H1 (cell line): Measurements from ENCODE around the gene TRIM24. TPM values are rescaled to one million over a fixed set of nuclear protein-coding genes. Genes with fewer than 3 reads are reported as not detected.

ENCODE experiments used
- CTCF ChIA-PET: fragments of 300-600 bp; sonication (Branson Sonifier 250); formaldehyde crosslinking; loops from one replicate; lab custom pipeline; 2021; ENCODE audit not compliant: partially characterized antibody; lab: Charles Lee
- POLR2A ChIA-PET: fragments of 300-600 bp; sonication (Branson Sonifier 250); formaldehyde crosslinking; loops from one replicate; lab custom pipeline; 2021; ENCODE audit warnings: inconsistent platforms; ENCODE audit not compliant: partially characterized antibody; lab: Charles Lee
- DNase-seq, 2 experiments: peaks; one replicate each; pipeline versions ENCODE4 v3.0.0 to v3.0.0-alpha.2; 2010 to 2022; ENCODE audit warnings: low spot score in 2 of 2, low read depth in 1 of 2, mixed read lengths in 1 of 2
- FAIRE-seq: peaks from 2 replicates; lab custom pipeline; 2011; peaks lifted over from hg19 to GRCh38; lab: Jason Lieb, UNC
- H2AFZ ChIP-seq: 2 replicates; pipeline ENCODE4 v1.8.1; 2012; ENCODE audit warnings: low read length, inconsistent platforms
- H2AK5ac ChIP-seq: 2 replicates; pipeline ENCODE4 v1.6.1; 2013; ENCODE audit warnings: low read depth, low read length
- H2BK120ac ChIP-seq: replicated peaks from 2 replicates; pipeline ENCODE3; 2013; ENCODE audit warnings: low read depth, low read length, inconsistent platforms
- H2BK12ac ChIP-seq: 2 replicates; pipeline ENCODE4 v1.6.1; 2013; ENCODE audit warnings: low read depth, low read length
- H2BK15ac ChIP-seq: 2 replicates; pipeline ENCODE4 v1.6.1; 2013; ENCODE audit warnings: low read length
- H2BK20ac ChIP-seq: 2 replicates; pipeline ENCODE4 v1.6.1; 2013; ENCODE audit warnings: low read length
- H2BK5ac ChIP-seq: 2 replicates; pipeline ENCODE4 v1.6.1; 2013; ENCODE audit warnings: low read depth, low read length
- H3K14ac ChIP-seq: 2 replicates; pipeline ENCODE4 v1.6.1; 2013; ENCODE audit warnings: inconsistent platforms; ENCODE audit not compliant: insufficient read length
- H3K18ac ChIP-seq: 2 replicates; pipeline ENCODE4 v1.6.1; 2013; ENCODE audit warnings: low read length; ENCODE audit errors: extremely low read depth
- H3K23ac ChIP-seq: 2 replicates; pipeline ENCODE4 v1.6.1; 2013; ENCODE audit warnings: inconsistent platforms; ENCODE audit not compliant: insufficient read length
- H3K23me2 ChIP-seq: 2 replicates; pipeline ENCODE4 v1.6.1; 2013; ENCODE audit warnings: low read depth, low read length
- H3K27ac ChIP-seq: 2 replicates; pipeline ENCODE4 v1.6.1; 2011; ENCODE audit warnings: low read depth, low read length, inconsistent platforms
- H3K27me3 ChIP-seq, 4 experiments: replicated peaks in 1 of 4; 1 replicate in 1 of 4; 2 replicates in 3 of 4; pipeline versions ENCODE4 v1.6.1 to v1.8.1; 2011 to 2013; ENCODE audit warnings: low read length in 3 of 4, mild to moderate bottlenecking in 3 of 4, inconsistent platforms in 2 of 4, mixed read lengths in 2 of 4, moderate library complexity in 1 of 4; ENCODE audit not compliant: control insufficient read depth in 3 of 4, insufficient read depth in 3 of 4; ENCODE audit errors: extremely low read depth in 1 of 4
- H3K36me3 ChIP-seq, 4 experiments: 2 replicates each; pipeline versions ENCODE4 v1.6.1 to v1.8.1; 2011 to 2013; ENCODE audit warnings: mild to moderate bottlenecking in 4 of 4, low read length in 3 of 4, moderate library complexity in 2 of 4, control low read depth in 1 of 4, inconsistent platforms in 1 of 4; ENCODE audit not compliant: insufficient read depth in 4 of 4, control insufficient read depth in 2 of 4
- H3K4ac ChIP-seq: replicated peaks from 2 replicates; pipeline ENCODE3; 2013; ENCODE audit warnings: low read length, low read depth, mixed read lengths, inconsistent platforms; ENCODE audit not compliant: insufficient read length
- H3K4me1 ChIP-seq, 4 experiments: replicated peaks in 1 of 4; 1 replicate in 1 of 4; 2 replicates in 3 of 4; pipeline versions ENCODE4 v1.6.1 to v1.8.1; 2011 to 2013; ENCODE audit warnings: low read length in 3 of 4, inconsistent platforms in 2 of 4, mixed read lengths in 1 of 4; ENCODE audit not compliant: insufficient read depth in 4 of 4, control insufficient read depth in 3 of 4
- H3K4me2 ChIP-seq, 2 experiments: 2 replicates each; pipeline versions ENCODE4 v1.6.1 to v1.8.1; 2011 to 2013; ENCODE audit warnings: low read depth in 2 of 2, low read length in 2 of 2, control low read depth in 1 of 2, inconsistent platforms in 1 of 2, mild to moderate bottlenecking in 1 of 2; ENCODE audit not compliant: insufficient read depth in 1 of 2
- H3K4me3 ChIP-seq, 4 experiments: fragments of 200-600, 300-600 bp in 1 of 4; sonication (generic), shearing (Covaris generic), sonication (Bioruptor Twin) in 1 of 4; 2 replicates each; pipeline versions ENCODE4 v1.5.1 to v1.8.1; 2011 to 2016; ENCODE audit warnings: low read length in 4 of 4, low read depth in 3 of 4, control low read depth in 2 of 4, inconsistent platforms in 2 of 4, mild to moderate bottlenecking in 2 of 4, mixed read lengths in 1 of 4, moderate library complexity in 1 of 4; ENCODE audit not compliant: insufficient read depth in 2 of 4; ENCODE audit errors: extremely low read depth in 1 of 4
- H3K56ac ChIP-seq: replicated peaks from 2 replicates; pipeline ENCODE3; 2013; ENCODE audit warnings: low read depth, mild to moderate bottlenecking, mixed read lengths, low read length, inconsistent platforms; ENCODE audit not compliant: insufficient read length
- H3K79me1 ChIP-seq: 2 replicates; pipeline ENCODE4 v1.6.1; 2013; ENCODE audit warnings: low read depth, low read length, control low read depth
- H3K79me2 ChIP-seq, 2 experiments: 2 replicates each; pipeline versions ENCODE4 v1.6.1 to v1.8.1; 2012 to 2013; ENCODE audit warnings: low read length in 2 of 2, mild to moderate bottlenecking in 2 of 2, inconsistent platforms in 1 of 2; ENCODE audit not compliant: insufficient read depth in 2 of 2, control insufficient read depth in 1 of 2
- H3K9ac ChIP-seq, 4 experiments: replicated peaks in 1 of 4; 1 replicate in 1 of 4; 2 replicates in 3 of 4; pipeline versions ENCODE4 v1.6.1 to v1.8.1; 2011 to 2013; ENCODE audit warnings: low read depth in 3 of 4, low read length in 3 of 4, control low read depth in 2 of 4, mild to moderate bottlenecking in 2 of 4, moderate library complexity in 2 of 4, inconsistent platforms in 1 of 4; ENCODE audit errors: extremely low read depth in 1 of 4
- H3K9me3 ChIP-seq, 2 experiments: 2 replicates each; pipeline versions ENCODE4 v1.6.1 to v1.8.1; 2012 to 2013; ENCODE audit warnings: mild to moderate bottlenecking in 2 of 2, moderate library complexity in 2 of 2, control low read depth in 1 of 2, inconsistent platforms in 1 of 2, low read depth in 1 of 2, low read length in 1 of 2, mixed read lengths in 1 of 2; ENCODE audit not compliant: insufficient read depth in 2 of 2
- H4K20me1 ChIP-seq, 2 experiments: replicated peaks in 1 of 2; 2 replicates each; pipeline versions ENCODE3 to v1.8.1; 2011 to 2013; ENCODE audit warnings: inconsistent platforms in 2 of 2, low read length in 2 of 2, mild to moderate bottlenecking in 1 of 2; ENCODE audit not compliant: insufficient read depth in 2 of 2, control insufficient read depth in 1 of 2
- H4K5ac ChIP-seq: 2 replicates; pipeline ENCODE4 v1.6.1; 2013; ENCODE audit warnings: low read length, low read depth, mixed read lengths, inconsistent platforms; ENCODE audit not compliant: insufficient read length
- H4K8ac ChIP-seq: 2 replicates; pipeline ENCODE4 v1.8.0; 2013; ENCODE audit warnings: mild to moderate bottlenecking, moderate library complexity, low read length, inconsistent platforms; ENCODE audit not compliant: insufficient read depth; ENCODE audit errors: extremely low read depth
- H4K91ac ChIP-seq: replicated peaks from 2 replicates; pipeline ENCODE3; 2013; ENCODE audit warnings: low read length, mixed read lengths, inconsistent platforms; ENCODE audit not compliant: insufficient read length
- CBX5 ChIP-seq: fragments of 300-800, 300-1000 bp; sonication (generic); IDR thresholded peaks from 2 replicates; pipeline ENCODE4 v1.7.1; 2016; ENCODE audit warnings: antibody characterized with exemption, low read length, low read depth
- EP300 ChIP-seq, 2 experiments: IDR thresholded peaks; 1 replicate in 1 of 2; 2 replicates in 1 of 2; pipeline ENCODE4 v1.6.1; 2011 to 2012; ENCODE audit warnings: low read depth in 2 of 2, low read length in 2 of 2, mild to moderate bottlenecking in 2 of 2, borderline replicate concordance in 1 of 2, inconsistent platforms in 1 of 2, moderate library complexity in 1 of 2
- GTF2F1 ChIP-seq: IDR thresholded peaks from 2 replicates; pipeline ENCODE4 v1.6.1; 2012; ENCODE audit warnings: low read depth, low read length, improper control_type of control experiment, borderline replicate concordance
- HDAC2 ChIP-seq, 2 experiments: fragments of 300-600 bp in 1 of 2; sonication (generic) in 1 of 2; IDR thresholded peaks; 2 replicates each; pipeline ENCODE4 v1.6.1; 2011 to 2012; ENCODE audit warnings: low read depth in 2 of 2, low read length in 2 of 2, mild to moderate bottlenecking in 2 of 2, moderate library complexity in 2 of 2, borderline replicate concordance in 1 of 2, inconsistent platforms in 1 of 2
- NANOG ChIP-seq: IDR thresholded peaks from 2 replicates; pipeline ENCODE4 v1.6.1; 2011; ENCODE audit warnings: low read length, low read depth, mild to moderate bottlenecking, inconsistent platforms; ENCODE audit not compliant: insufficient read depth, poor library complexity, severe bottlenecking
- NRF1 ChIP-seq: IDR thresholded peaks from 2 replicates; pipeline ENCODE4 v1.6.1; 2011; ENCODE audit warnings: mild to moderate bottlenecking, low read depth, low read length, improper control_type of control experiment
- POLR2A ChIP-seq, 2 experiments: IDR thresholded peaks; 1 replicate in 1 of 2; 2 replicates in 1 of 2; pipeline ENCODE4 v1.6.1; 2011; ENCODE audit warnings: low read depth in 2 of 2, low read length in 2 of 2, mild to moderate bottlenecking in 2 of 2; ENCODE audit errors: control extremely low read depth in 1 of 2
- POLR2AphosphoS5 ChIP-seq: IDR thresholded peaks from 2 replicates; pipeline ENCODE4 v1.6.1; 2011; ENCODE audit warnings: low read depth, low read length
- SP2 ChIP-seq: IDR thresholded peaks from 2 replicates; pipeline ENCODE4 v1.6.1; 2012; ENCODE audit warnings: mild to moderate bottlenecking, low read length, inconsistent platforms
- SP4 ChIP-seq: IDR thresholded peaks from 2 replicates; pipeline ENCODE4 v1.6.1; 2012; ENCODE audit warnings: low read length, inconsistent platforms
- TBP ChIP-seq: IDR thresholded peaks from 2 replicates; pipeline ENCODE4 v1.6.1; 2011; ENCODE audit warnings: low read depth, low read length, improper control_type of control experiment
- YY1 ChIP-seq: IDR thresholded peaks from 2 replicates; pipeline ENCODE4 v1.6.1; 2011; ENCODE audit warnings: low read depth, mild to moderate bottlenecking, low read length
- WGBS, 2 experiments: shearing (Covaris generic) in 1 of 2; methylation state at CpG; one replicate each; pipeline versions ENCODE4 v1.1.6 to v1.1.7; 2013 to 2015; ENCODE audit warnings: low lambda C conversion rate in 2 of 2, mixed read lengths in 2 of 2, inconsistent platforms in 1 of 2, low coverage in 1 of 2, missing lambda C conversion rate in 1 of 2; ENCODE audit not compliant: insufficient replicate concordance in 2 of 2, insufficient coverage in 1 of 2, insufficient read length in 1 of 2; ENCODE audit errors: extremely low coverage in 1 of 2, missing lambda C conversion rate in 1 of 2; 5-methylcytosine and 5-hydroxymethylcytosine counted together
- polyA plus RNA-seq, 7 experiments: library from polyadenylated mRNA; depleted of rRNA in 3 of 7; stranded (reverse) in 5 of 7; unstranded in 2 of 7; fragments of >200 nt in 5 of 7; fragments of 200-250 nt in 2 of 7; gene quantifications; 1 replicate in 5 of 7; 2 replicates in 1 of 7; 4 replicates in 1 of 7; pipeline versions ENCODE4 v1.2.1 to v1.2.3, GENCODE V29; 2011 to 2013; ENCODE audit warnings: missing spikeins in 2 of 7, mixed read lengths in 2 of 7
- total RNA-seq: library from RNA; stranded (reverse); fragmentation: NEBNext Ultra II Directional; extraction: Animal tissue kit (Norgen Biotek cat#: 25700); gene quantifications from 2 replicates; pipeline ENCODE4 v1.2.1, GENCODE V29; 2021
- TF ChIP-seq, protein P1 (sequence below): IDR thresholded peaks from 2 replicates; pipeline ENCODE4 v1.6.1; 2012; ENCODE audit warnings: low read length, inconsistent platforms

TRIM24 gene
- total and polyA plus RNA-seq, 2 of the 8 experiments (the other 6 are each of a cell fraction or from before 2014, with no cell fraction given), result 67.6 to 149 TPM

DNA sequence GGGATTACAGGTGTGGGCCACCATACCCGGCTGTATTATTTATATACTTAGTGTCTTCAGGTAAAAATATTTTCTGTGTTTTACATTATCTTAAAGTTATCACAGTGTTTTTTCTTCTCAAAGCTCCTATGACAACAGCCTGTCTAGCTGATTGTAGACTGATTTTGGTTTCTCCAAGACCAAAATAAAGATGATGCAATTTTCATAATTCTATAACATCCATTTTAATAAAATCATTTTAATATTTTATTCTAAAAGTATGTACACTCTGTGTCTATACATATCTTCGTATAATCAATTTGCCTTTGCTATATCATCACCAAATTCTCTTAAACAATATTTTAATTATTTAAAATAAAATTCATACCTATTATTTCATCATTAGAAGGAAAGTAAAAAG is 108.6 kb downstream of the TRIM24 start:
- Histone ChIP-seq H2BK5ac (no peak overlapping the region), H3K4me1 (no peaks in the 10 kb centered on the region), H3K9me3 (peaks cover 22 to 23% of the 10 kb centered on the region in 2 experiments), H3K23ac (no peak overlapping the region), H4K8ac (no peak overlapping the region), H3K79me2 (peaks cover 0 to 25% of the 10 kb centered on the region in 2 experiments; a peak in 2 of 4 replicates), H4K5ac (no peak overlapping the region), H2AK5ac (no peak overlapping the region), H2BK12ac (no peak overlapping the region), H3K18ac (no peak overlapping the region), H3K56ac (no peak overlapping the region), H3K9ac (no peak overlapping the region), H2BK120ac (no peak overlapping the region), H2AFZ (no peak overlapping the region), H3K27me3 (no peaks in the 10 kb centered on the region), H2BK15ac (no peak overlapping the region), H4K91ac (no peak overlapping the region), H3K27ac (no peak overlapping the region), H4K20me1 (no peaks in the 10 kb centered on the region), H3K14ac (no peak overlapping the region), H3K4ac (no peak overlapping the region), H3K4me2 (no peak overlapping the region), H3K23me2 (no peaks in the 10 kb centered on the region), H3K79me1 (no peaks in the 10 kb centered on the region; the same call in 1 of the 2 replicates), H3K4me3 (no peak overlapping the region), H2BK20ac (no peak overlapping the region), H3K36me3 (peaks cover 42 to 100% (median 79%) of the 10 kb centered on the region in 4 experiments)
- ChIA-PET CTCF (interaction anchor here (1.1 to 1.6 kb wide), 2 partner anchors 170 to 665 kb away, joined by 3 to 4 read pairs; no protein-coding TSS in a partner anchor), POLR2A (no interaction called here)
- DNase-seq (no peak), FAIRE-seq (no peak)
- 90% methylated on average over 2 of the region's 2 CpGs; no CpG with 5 or more reads in 1 of the 2 experiments for WGBS, 2 experiments
- TF ChIP-seq CBX5, result no peak
- TF ChIP-seq POLR2AphosphoS5, result no peak
- TF ChIP-seq YY1, result no peak
- TF ChIP-seq HDAC2 (IDR thresholded peaks at IDR 0.05; ENCODE audit: borderline replicate concordance in 1 of 2, low read depth in 2 of 2, low read length in 2 of 2), result no peak
- no peak for TF ChIP-seq EP300 (IDR thresholded peaks at IDR 0.05; ENCODE audit: borderline replicate concordance in 1 of 2, low read depth in 2 of 2, low read length in 2 of 2)
- no peak for TF ChIP-seq SP2
- no peak for TF ChIP-seq POLR2A (IDR thresholded peaks at IDR 0.05; ENCODE audit: control extremely low read depth in 1 of 2, low read depth in 2 of 2, low read length in 2 of 2)
- TF ChIP-seq SP4, result no peak
- no peak for TF ChIP-seq TBP
- TF ChIP-seq GTF2F1, result no peak
- TF ChIP-seq, protein P1, sequence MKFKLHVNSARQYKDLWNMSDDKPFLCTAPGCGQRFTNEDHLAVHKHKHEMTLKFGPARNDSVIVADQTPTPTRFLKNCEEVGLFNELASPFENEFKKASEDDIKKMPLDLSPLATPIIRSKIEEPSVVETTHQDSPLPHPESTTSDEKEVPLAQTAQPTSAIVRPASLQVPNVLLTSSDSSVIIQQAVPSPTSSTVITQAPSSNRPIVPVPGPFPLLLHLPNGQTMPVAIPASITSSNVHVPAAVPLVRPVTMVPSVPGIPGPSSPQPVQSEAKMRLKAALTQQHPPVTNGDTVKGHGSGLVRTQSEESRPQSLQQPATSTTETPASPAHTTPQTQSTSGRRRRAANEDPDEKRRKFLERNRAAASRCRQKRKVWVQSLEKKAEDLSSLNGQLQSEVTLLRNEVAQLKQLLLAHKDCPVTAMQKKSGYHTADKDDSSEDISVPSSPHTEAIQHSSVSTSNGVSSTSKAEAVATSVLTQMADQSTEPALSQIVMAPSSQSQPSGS, result no peak
- no peak for TF ChIP-seq NRF1
- no peak for TF ChIP-seq NANOG
